T follicular helper cell (primary cell): Measurements from ENCODE around the gene ID4.

Experiments used
- DNase-seq: peaks from one replicate; pipeline ENCODE4 v3.0.0-alpha.2; 2020; ENCODE audit warnings: low read depth

ID4 gene

GRCh38 chr6:19860235-19860877 is 23.2 kb downstream of the ID4 start:
- no peak for DNase-seq

- no peak for DNase-seq
Observed at GRCh38 chr6:19864285-19864684, 27.1 kb downstream of the ID4 start.

- no peak for DNase-seq
Observed at GRCh38 chr6:19865178-19865577, 28.0 kb downstream of the ID4 start.

GRCh38 chr6:19866173-19866984 is 29.2 kb downstream of the ID4 start:
- DNase-seq: no peak

GRCh38 chr6:19866985-19867627 is 29.9 kb downstream of the ID4 start:
- no peak for DNase-seq

- DNase-seq: no peak
Observed at GRCh38 chr6:19869464-19869863, 32.3 kb downstream of the ID4 start.

- no peak for DNase-seq
Observed at GRCh38 chr6:19870322-19870721, 33.2 kb downstream of the ID4 start.

GRCh38 chr6:19873031-19873430 is 35.9 kb downstream of the ID4 start:
- no peak for DNase-seq

GRCh38 chr6:19876672-19877071 is 39.5 kb downstream of the ID4 start:
- no peak for DNase-seq

GRCh38 chr6:19879663-19880062 is 42.5 kb downstream of the ID4 start:
- no peak for DNase-seq

GRCh38 chr6:19880066-19880465 is 42.9 kb downstream of the ID4 start:
- no peak for DNase-seq

GRCh38 chr6:19891451-19891850 is 54.3 kb downstream of the ID4 start:
- no peak for DNase-seq
